ENCODE data around the gene FGF12. TPM values are rescaled to one million over a fixed set of nuclear protein-coding genes. Genes with fewer than 3 reads are reported as not detected.

FGF12 gene
- total and polyA plus RNA-seq, 11 donors, result 21.8 to 420 (median 265) TPM

DNA sequence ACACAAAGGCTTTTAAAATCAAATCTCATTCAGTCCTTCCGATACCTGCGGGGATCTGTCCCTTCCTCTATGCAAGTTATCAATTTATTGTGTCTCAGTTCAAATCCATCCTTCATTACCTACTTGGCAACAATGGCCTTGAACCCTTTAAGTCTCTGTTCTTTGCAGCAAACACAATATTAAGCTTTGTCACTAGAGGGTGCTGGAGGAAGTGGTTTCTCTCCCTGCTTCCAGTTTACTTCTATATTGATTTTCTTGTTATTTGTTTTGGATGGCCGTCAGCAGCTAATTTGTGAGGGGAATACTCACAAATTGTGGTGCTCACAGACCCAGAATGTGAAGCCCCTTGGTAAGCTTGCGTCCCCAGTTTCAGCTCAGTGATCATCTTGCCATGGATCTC is 278.3 kb downstream of the FGF12 start:
- intact Hi-C loops (cut with DNase I), result loop anchor here in 3 of 10 donors (10.0 kb wide), 3 partner anchors 264 to 1024 kb away; no protein-coding TSS in a partner anchor
- WGBS, 4 donors, result 82 to 86% (median 85%) methylated on average over 4 of the region's 4 CpGs
- TF ChIP-seq, protein P1, sequence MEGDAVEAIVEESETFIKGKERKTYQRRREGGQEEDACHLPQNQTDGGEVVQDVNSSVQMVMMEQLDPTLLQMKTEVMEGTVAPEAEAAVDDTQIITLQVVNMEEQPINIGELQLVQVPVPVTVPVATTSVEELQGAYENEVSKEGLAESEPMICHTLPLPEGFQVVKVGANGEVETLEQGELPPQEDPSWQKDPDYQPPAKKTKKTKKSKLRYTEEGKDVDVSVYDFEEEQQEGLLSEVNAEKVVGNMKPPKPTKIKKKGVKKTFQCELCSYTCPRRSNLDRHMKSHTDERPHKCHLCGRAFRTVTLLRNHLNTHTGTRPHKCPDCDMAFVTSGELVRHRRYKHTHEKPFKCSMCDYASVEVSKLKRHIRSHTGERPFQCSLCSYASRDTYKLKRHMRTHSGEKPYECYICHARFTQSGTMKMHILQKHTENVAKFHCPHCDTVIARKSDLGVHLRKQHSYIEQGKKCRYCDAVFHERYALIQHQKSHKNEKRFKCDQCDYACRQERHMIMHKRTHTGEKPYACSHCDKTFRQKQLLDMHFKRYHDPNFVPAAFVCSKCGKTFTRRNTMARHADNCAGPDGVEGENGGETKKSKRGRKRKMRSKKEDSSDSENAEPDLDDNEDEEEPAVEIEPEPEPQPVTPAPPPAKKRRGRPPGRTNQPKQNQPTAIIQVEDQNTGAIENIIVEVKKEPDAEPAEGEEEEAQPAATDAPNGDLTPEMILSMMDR (IDR thresholded peaks at IDR 0.05), result peak in 7 of 12 donors; percentile 7 to 32 (median 15)
- TF ChIP-seq POLR2A (IDR thresholded peaks at IDR 0.05), result no peak
- H3K4me3 ChIP-seq, result no peak overlapping the region
- DNase-seq (no peak), ATAC-seq (no peak)
- no peaks in the 10 kb centered on the region for H3K36me3 ChIP-seq
- peaks cover 0 to 24% (median 6%) of the 10 kb centered on the region in 12 donors for H3K4me1 ChIP-seq
- peaks cover 0 to 10% (median 0%) of the 10 kb centered on the region in 9 donors for H3K27me3 ChIP-seq
- H3K9me3 ChIP-seq, result no peaks in the 10 kb centered on the region
- H3K27ac ChIP-seq, result no peak overlapping the region

DNA sequence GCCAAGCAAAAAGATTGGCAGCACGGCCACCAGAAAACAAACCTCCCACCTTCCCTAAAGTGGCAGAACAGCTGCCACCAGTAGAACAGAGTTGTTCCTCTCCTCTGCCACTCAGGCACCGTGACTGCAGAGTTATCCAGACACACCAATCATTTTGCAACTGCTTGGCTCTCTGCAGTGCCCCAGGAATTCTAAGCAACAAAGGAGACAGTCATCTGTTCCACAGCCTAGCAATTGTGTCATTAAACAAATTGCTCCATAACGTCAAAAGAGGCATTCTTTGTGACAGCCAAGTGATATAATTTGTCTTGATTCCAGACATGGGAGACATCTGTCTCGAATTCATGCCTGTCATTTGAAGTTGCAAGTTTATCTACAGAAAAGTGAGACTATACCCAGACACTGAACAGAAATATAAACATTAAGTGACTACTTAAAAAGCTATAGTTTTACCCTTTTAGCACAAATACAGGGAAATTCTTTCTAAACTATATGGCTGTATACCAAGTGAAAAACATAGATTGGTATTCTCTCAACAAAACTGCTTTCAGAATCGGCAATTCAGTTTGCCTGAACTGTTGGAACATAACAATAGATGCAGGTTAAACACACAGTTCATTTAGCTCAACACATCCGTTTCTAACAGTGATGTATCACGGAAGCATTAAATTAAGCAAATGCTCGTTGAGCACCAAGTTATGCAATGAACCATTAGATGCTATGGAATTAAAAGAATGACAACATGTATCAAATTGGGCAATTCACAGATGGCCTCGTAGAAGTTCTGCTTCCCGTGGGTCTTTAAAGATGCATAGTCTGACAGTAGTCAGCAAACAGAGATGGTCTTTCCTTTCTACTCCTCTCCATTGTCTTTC is 281.3 kb downstream of the FGF12 start:
- WGBS, 4 donors, result 28 to 38% (median 33%) methylated on average over 10 of the region's 10 CpGs
- ATAC-seq, result peak; percentile 73 to 92 (median 90)
- H3K27me3 ChIP-seq, result peaks cover 0 to 10% (median 0%) of the 10 kb centered on the region in 9 donors
- H3K36me3 ChIP-seq, result no peaks in the 10 kb centered on the region
- DNase-seq, result peak in 2 of 5 donors; percentile 21 to 62
- H3K4me3 ChIP-seq, result no peak overlapping the region
- no peaks in the 10 kb centered on the region for H3K9me3 ChIP-seq
- peak in 1 of 2 donors; percentile 23 for TF ChIP-seq POLR2A (IDR thresholded peaks at IDR 0.05)
- TF ChIP-seq, protein P1 (IDR thresholded peaks at IDR 0.05), result no peak
- H3K27ac ChIP-seq, result peak overlapping the region in 2 of 12 donors; percentile 42 to 53
- intact Hi-C loops (cut with DNase I), result loop anchor here in 7 of 10 donors (2.0 to 10.0 kb wide), 6 partner anchors 257 to 1029 kb away; no protein-coding TSS in a partner anchor
- peaks cover 0 to 26% (median 8%) of the 10 kb centered on the region in 12 donors for H3K4me1 ChIP-seq

DNA sequence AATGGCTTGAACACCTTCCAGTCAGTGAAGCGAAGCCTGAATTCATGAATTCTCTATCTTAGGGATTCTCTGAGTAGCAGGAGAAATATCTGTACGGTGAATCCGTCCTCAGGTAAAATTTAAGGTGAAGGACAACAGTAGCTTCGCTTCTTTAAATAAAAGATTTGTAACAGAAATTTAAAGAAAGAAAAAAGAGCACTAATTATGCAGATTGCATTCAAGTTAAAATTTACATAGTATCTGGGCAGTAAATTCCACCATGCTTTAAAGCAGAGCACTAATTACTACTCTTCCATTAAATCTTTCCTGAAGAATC is 282.6 kb downstream of the FGF12 start:
- no peak overlapping the region for H3K27ac ChIP-seq
- H3K36me3 ChIP-seq, result no peaks in the 10 kb centered on the region
- no peak for DNase-seq
- TF ChIP-seq, protein P1 (IDR thresholded peaks at IDR 0.05), result peak in 1 of 12 donors; percentile 19
- no peak for TF ChIP-seq POLR2A (IDR thresholded peaks at IDR 0.05)
- H3K9me3 ChIP-seq, result no peaks in the 10 kb centered on the region
- 48 to 54% (median 50%) methylated on average over 4 of the region's 4 CpGs for WGBS, 4 donors
- no peak overlapping the region for H3K4me3 ChIP-seq
- intact Hi-C loops (cut with DNase I), result loop anchor here (1.0 to 10.0 kb wide), 11 partner anchors 256 to 1028 kb away; no protein-coding TSS in a partner anchor
- no peak for ATAC-seq
- H3K27me3 ChIP-seq, result peaks cover 0 to 10% (median 0%) of the 10 kb centered on the region in 9 donors
- peaks cover 0 to 26% (median 8%) of the 10 kb centered on the region in 12 donors for H3K4me1 ChIP-seq
